Rectal smooth muscle tissue (tissue), 1 donor: ENCODE measurements around the gene TMEM163.

ENCODE experiments used
- H3K27ac ChIP-seq: one replicate; pipeline ENCODE4 v1.7.0; 2013; ENCODE audit warnings: low read depth, low read length, inconsistent platforms
- H3K27me3 ChIP-seq: one replicate; pipeline ENCODE4 v1.7.0; 2013; ENCODE audit warnings: low read length; ENCODE audit not compliant: control insufficient read depth, insufficient read depth
- H3K36me3 ChIP-seq: one replicate; pipeline ENCODE4 v1.7.0; 2013; ENCODE audit warnings: low read length; ENCODE audit not compliant: control insufficient read depth, insufficient read depth
- H3K4me1 ChIP-seq: one replicate; pipeline ENCODE4 v1.7.0; 2013; ENCODE audit warnings: low read length; ENCODE audit not compliant: control insufficient read depth, insufficient read depth
- H3K4me3 ChIP-seq: one replicate; pipeline ENCODE4 v1.7.0; 2013; ENCODE audit warnings: low read length
- H3K9ac ChIP-seq: one replicate; pipeline ENCODE4 v1.7.0; 2013; ENCODE audit warnings: low read length

The TMEM163 gene

DNA sequence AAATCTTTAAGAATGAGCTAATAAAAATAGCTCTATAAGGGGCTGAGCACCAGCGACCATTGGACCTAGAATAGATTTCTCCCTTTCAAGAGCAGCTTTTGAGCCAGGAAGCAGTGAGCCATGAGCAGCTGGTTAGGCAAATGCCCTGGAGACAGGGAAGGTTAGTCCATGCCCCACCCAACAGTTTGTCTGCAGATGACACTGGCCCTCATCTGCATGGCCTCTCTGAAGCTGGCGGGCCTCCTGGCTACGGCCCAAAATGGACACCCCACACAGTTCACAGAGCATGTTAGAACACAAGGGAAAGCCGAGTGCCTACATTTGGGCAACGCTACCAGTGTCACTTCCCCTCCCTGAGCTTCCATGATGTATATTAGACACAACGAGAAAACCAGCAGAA, 263.9 kb downstream of the TMEM163 start:
- Histone ChIP-seq H3K9ac (no peak overlapping the region), H3K36me3 (no peaks in the 10 kb centered on the region), H3K27ac (no peak overlapping the region), H3K4me1 (no peaks in the 10 kb centered on the region), H3K27me3 (no peaks in the 10 kb centered on the region), H3K4me3 (no peak overlapping the region)

DNA sequence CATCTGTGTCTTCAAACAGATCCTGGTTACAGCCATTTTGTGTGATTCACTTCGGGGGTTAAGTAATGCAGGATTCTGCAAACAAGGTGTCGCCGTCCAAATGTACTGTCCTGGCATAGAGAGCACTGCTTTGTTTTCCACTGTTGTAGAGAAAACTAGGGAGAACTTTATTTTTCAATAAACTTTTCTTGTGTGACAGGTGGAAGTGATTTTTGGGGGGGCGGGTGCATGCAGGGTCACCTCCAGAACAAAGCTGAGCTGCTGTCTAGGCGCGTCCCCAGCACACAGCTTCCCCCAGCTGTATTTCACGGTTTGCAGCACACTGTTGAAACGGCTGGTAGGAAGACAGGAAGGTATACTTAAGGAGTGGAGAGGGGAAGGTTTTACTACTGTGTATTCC, 264.4 kb downstream of the TMEM163 start:
- H3K27ac ChIP-seq = no peak overlapping the region
- no peaks in the 10 kb centered on the region for H3K36me3 ChIP-seq
- no peaks in the 10 kb centered on the region for H3K27me3 ChIP-seq
- H3K4me3 ChIP-seq = no peak overlapping the region
- no peaks in the 10 kb centered on the region for H3K4me1 ChIP-seq
- H3K9ac ChIP-seq = no peak overlapping the region

DNA sequence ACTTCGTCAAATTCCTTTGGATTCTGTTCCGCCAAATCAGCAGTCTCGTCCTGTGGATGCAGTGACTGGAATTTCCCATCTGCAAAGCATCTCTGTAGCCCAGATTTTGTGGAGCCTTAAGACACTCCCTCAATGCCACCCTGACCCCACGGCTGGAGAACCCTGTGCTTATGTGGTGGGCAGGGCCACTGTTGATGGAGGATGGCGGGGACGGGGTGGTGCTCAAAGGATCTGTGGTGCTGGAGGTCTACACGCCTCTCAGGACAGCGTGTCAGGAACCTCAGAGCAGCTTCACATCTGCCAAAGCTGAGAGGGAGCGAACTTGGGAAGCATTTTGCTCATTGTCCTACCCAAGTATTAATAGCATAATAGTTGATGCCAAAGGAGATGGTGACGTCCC, 264.8 kb downstream of the TMEM163 start:
- Histone ChIP-seq H3K4me1 (no peaks in the 10 kb centered on the region), H3K27me3 (no peaks in the 10 kb centered on the region), H3K9ac (no peak overlapping the region), H3K4me3 (no peak overlapping the region), H3K27ac (no peak overlapping the region), H3K36me3 (no peaks in the 10 kb centered on the region)

DNA sequence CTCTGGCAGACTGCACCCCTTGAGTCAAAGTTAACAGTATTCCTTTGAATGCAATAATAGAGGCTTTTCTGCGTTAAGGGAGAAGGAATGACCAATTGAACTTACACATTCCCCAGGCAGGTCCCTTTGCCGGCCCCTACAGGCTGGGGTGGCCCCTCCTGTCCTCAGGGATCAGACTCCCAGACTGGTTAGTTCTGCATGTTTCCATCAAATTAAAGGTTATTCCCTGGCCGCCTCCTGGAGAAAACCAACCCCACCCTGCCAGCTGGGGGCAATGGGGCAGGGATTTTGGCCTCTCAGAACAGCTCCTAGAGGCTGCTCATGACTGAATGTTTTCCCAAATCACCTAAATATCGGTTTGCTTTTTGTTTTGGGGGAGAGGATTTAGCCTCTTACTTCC, 265.3 kb downstream of the TMEM163 start:
- H3K36me3 ChIP-seq = no peaks in the 10 kb centered on the region
- H3K27me3 ChIP-seq = no peaks in the 10 kb centered on the region
- H3K27ac ChIP-seq = no peak overlapping the region
- H3K4me1 ChIP-seq = no peaks in the 10 kb centered on the region
- no peak overlapping the region for H3K4me3 ChIP-seq
- H3K9ac ChIP-seq = no peak overlapping the region

DNA sequence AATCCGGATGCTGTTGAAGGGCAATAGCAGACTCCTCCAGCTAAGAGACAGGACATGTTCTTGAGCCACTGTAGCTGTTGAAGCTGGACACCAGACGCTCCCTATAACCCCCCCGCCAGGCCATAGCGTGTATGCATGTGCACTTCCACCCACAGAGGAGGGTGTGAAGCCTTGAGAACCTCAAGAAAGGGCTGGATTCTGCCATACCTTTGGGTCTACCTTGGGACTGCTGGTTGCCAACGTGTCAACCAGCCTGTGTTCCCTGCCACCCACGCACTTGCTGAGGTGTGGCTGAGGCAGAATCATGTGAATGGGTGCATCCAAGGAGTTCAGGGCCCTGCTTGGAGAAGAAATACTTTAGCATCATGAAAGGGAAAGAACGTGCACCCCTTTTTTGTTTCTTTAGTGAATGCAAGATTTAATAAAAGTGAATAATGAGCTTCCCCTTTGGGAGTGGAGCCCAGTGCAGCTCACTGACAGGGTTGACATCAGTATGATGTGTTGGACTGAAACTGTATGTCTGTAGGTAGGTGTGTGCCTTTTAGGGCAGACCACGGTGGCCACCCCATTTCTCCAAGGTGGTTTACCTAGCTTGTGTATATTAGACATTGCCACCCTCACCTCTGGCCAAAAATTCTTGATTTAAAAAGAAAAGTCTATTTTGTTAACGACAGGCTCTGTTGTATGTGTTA, 266.6 kb downstream of the TMEM163 start:
- Histone ChIP-seq H3K36me3 (no peaks in the 10 kb centered on the region), H3K4me1 (no peaks in the 10 kb centered on the region), H3K27ac (no peak overlapping the region), H3K9ac (no peak overlapping the region), H3K4me3 (no peak overlapping the region), H3K27me3 (no peaks in the 10 kb centered on the region)

DNA sequence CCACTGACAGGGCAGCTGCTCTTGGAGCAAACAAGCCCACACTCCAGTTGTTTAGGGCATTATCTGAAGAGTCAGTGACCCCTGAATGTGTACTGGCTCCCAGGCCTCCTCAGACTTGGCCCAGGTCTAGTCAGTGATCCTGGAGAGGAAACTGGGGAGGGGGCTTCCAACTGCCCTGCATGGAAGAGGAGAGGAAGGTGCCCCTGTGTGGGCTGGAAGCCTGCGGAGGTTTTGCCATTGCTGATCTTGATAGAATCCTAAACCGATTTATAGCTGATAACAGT, 267.5 kb downstream of the TMEM163 start:
- Histone ChIP-seq H3K4me3 (no peak overlapping the region), H3K36me3 (no peaks in the 10 kb centered on the region), H3K27me3 (no peaks in the 10 kb centered on the region), H3K27ac (no peak overlapping the region), H3K4me1 (no peaks in the 10 kb centered on the region), H3K9ac (no peak overlapping the region)

DNA sequence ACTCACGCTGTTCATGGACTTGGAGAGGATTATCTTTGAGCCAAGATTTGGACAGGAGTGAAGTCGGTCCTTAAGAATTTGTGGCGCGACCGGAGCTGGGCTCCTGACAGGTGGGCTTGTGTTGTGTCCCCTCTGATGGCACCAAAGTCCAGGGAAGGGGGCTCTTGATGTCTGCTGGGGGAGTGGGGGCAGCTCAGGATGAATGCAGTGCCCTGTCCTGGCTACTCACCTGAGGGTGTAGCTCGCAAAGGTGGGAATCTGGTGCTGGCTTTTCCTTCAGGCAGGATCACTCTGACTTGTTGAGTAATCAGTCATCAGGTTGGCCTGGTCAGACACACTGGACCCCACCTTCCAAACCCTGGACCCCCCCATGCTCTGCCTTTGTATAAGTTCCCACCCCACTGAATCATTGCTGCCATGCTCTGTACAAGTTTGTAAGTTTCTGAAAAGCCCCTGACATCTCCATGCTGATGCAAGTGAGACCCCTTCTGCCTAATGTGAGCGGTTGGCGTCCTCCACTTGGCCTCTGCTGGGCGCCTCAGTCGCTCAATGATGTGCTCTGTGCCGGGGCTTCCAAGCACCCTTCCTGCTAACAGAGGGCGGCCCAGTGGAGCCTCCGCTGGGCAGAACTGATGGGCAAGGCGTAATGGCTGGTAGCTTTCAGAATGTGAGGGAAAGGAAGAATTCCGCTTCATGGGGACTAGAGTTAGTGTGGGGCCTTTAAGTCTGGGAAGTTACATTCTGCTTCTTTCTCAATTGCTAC, 268.9 kb downstream of the TMEM163 start:
- no peak overlapping the region for H3K27ac ChIP-seq
- no peak overlapping the region for H3K9ac ChIP-seq
- H3K36me3 ChIP-seq = no peaks in the 10 kb centered on the region
- no peaks in the 10 kb centered on the region for H3K4me1 ChIP-seq
- H3K4me3 ChIP-seq = no peak overlapping the region
- no peaks in the 10 kb centered on the region for H3K27me3 ChIP-seq

DNA sequence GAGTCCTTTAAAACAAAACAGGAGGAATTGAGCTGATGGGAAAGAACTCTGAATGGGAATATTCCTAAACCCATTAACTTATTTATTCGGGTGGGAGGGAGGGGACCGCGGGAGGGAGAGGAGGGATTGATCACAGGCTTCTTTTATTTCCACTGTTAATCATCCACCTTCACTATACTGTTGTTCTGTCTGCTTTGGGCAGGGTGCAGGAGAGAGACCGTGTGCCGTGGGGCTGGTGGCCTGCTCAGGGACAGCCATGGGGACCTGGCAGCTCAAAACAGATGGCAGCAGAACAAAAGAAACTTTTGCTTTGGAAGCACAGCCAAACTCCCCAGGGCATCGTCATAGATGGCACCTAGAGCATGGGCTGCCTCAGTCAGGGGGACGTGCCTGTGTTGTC, 269.6 kb downstream of the TMEM163 start:
- no peaks in the 10 kb centered on the region for H3K4me1 ChIP-seq

DNA sequence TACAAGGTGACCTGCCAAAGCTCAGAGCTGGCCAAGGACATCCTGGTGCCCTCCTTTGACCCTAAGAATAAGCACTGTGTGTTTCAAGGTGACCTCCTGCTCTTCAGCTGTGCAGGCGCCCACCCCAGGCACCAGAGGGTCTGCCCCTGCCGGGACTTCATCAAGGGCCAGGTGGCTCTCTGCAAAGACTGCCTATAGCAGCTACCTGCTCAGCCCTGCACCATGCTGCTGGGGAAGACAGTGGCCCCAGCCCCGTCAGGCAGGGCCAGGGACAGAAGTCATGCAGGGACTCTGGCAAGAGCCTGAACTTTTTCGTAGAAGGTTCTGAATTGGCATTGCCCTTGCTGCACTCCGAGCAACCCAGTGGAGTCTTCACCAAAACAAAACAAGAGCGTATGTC, 270.1 kb downstream of the TMEM163 start:
- Histone ChIP-seq H3K27ac (no peak overlapping the region), H3K4me1 (no peaks in the 10 kb centered on the region), H3K27me3 (no peaks in the 10 kb centered on the region), H3K36me3 (no peaks in the 10 kb centered on the region), H3K9ac (no peak overlapping the region), H3K4me3 (no peak overlapping the region)

More for the DNA sequence above, 269.6 kb downstream of the TMEM163 start:
- no peaks in the 10 kb centered on the region for H3K36me3 ChIP-seq
- H3K4me3 ChIP-seq = no peak overlapping the region
- no peak overlapping the region for H3K27ac ChIP-seq
- no peaks in the 10 kb centered on the region for H3K27me3 ChIP-seq
- no peak overlapping the region for H3K9ac ChIP-seq

DNA sequence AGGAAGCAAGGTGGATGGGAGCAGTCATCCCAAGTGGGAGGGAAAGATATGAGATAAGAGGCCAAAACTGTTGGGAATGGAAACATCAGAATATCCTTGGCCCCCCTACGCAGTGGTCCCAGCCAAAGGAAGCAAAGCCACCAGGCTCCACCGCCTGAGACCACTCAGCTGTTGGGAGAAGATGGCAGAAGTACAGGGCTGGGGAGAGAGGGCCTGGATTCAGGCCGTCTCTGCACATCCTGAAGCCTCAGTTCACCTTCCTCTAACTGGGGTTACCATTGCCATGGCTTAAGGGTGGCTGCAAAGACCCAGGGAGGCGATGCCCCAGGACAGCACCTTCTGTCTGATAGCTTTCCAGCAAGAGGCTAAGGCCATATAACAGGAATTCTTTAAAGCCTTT, 271.1 kb downstream of the TMEM163 start:
- H3K27me3 ChIP-seq = no peaks in the 10 kb centered on the region
- H3K9ac ChIP-seq = no peak overlapping the region
- H3K27ac ChIP-seq = no peak overlapping the region
- no peaks in the 10 kb centered on the region for H3K4me1 ChIP-seq
- H3K4me3 ChIP-seq = no peak overlapping the region
- no peaks in the 10 kb centered on the region for H3K36me3 ChIP-seq

DNA sequence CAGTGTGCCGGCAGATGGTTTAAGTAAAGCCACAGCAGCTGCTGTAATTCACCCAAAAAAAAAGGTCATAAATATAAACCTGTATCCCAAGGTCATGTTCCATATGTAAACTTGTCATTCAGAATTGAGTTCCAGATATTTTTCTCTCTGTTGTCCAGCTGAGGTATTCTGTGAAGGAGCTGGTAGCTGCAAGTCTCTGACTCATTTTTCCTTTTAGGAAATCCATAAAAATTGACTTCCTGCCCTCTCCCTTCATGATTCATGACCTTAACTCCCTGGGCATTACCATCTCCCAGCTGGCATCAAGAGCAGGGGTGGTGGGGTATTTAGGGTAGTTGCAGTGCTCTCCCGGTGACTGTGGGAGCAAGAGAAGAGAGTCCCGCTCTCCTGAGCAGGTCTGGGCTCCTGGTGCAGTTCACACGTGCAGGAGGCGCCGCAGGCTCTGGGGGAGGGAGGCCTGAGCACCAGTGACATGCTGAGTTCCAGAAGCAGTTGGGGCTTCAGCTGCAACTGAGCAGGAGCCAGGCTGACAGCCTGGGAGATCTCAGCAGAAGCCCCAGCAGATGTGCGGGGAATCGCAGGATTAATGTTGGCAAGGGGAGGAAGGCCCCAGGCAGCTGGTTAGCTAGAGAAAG, 272.3 kb downstream of the TMEM163 start:
- H3K9ac ChIP-seq = no peak overlapping the region
- no peak overlapping the region for H3K27ac ChIP-seq
- no peaks in the 10 kb centered on the region for H3K4me1 ChIP-seq
- H3K36me3 ChIP-seq = peaks cover 4% of the 10 kb centered on the region
- H3K27me3 ChIP-seq = no peaks in the 10 kb centered on the region
- H3K4me3 ChIP-seq = no peak overlapping the region

DNA sequence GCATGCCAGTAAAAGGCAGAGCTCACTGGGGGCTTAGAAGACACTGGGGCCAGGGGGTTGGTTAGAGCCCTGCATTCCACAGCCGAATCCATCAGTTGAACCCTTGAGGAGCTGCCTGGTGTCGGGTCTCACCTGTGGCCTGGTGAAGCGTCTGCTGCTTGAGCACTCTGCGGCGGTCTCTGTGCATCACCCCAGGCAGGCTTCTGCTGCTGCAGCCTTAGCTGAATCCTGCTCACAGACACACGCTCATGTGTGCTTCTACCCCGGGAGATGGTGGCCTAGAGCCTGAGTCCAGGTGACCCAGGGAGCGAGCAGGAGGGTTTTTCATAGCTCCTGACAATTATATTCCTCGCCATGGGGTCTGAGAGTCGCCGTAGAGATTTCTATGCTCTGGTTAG, 272.8 kb downstream of the TMEM163 start:
- Histone ChIP-seq H3K4me1 (no peaks in the 10 kb centered on the region), H3K27ac (no peak overlapping the region), H3K9ac (no peak overlapping the region), H3K36me3 (peaks cover 4% of the 10 kb centered on the region), H3K4me3 (no peak overlapping the region), H3K27me3 (no peaks in the 10 kb centered on the region)

DNA sequence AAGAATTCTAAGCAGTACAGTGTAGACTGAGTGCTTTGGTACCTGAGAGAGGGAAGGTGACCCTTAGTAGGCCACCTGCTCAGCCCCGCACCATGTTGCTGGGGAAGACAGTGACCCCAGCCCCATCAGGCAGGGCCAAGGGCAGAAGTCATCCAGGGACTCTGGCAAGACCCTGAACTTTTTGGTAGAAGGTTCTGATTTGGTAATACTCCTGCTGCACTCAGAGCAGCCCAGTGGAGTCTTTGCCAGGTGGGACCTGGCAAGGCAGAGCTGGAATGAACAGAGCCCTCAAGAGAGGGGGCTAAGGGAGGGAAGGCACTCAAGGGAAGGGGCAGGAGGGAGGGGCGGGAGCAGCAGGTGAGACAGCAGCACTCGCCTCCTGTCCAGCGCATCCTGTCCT, 273.7 kb downstream of the TMEM163 start:
- Histone ChIP-seq H3K36me3 (peaks cover 4% of the 10 kb centered on the region), H3K4me3 (no peak overlapping the region), H3K9ac (no peak overlapping the region), H3K27ac (no peak overlapping the region), H3K27me3 (no peaks in the 10 kb centered on the region), H3K4me1 (no peaks in the 10 kb centered on the region)
